Caki2 (cell line): ENCODE measurements around the gene ARHGEF12. TPM values are rescaled to one million over a fixed set of nuclear protein-coding genes. Genes with fewer than 3 reads are reported as not detected.

Source experiments
- DNase-seq: peaks from one replicate; pipeline ENCODE4 v3.0.0-alpha.2; 2015; ENCODE audit warnings: low read depth
- in situ Hi-C: cut with HindIII; loops from 2 replicates; pipeline ENCODE4 v1.10.0; 2016; ENCODE audit warnings: low sequenced_read_pairs, low pct_unique_long_range_greater_than_20kb, mixed read lengths
- total RNA-seq: library from RNA; depleted of rRNA; stranded (reverse); fragments of >200 nt; shearing (Covaris generic); gene quantifications from 2 replicates; pipeline ENCODE4 v1.2.3, GENCODE V29; 2014; ENCODE audit warnings: low replicate concordance

The ARHGEF12 gene
- total RNA-seq, 1 experiment from 2014 or later: 15.1 TPM

DNA sequence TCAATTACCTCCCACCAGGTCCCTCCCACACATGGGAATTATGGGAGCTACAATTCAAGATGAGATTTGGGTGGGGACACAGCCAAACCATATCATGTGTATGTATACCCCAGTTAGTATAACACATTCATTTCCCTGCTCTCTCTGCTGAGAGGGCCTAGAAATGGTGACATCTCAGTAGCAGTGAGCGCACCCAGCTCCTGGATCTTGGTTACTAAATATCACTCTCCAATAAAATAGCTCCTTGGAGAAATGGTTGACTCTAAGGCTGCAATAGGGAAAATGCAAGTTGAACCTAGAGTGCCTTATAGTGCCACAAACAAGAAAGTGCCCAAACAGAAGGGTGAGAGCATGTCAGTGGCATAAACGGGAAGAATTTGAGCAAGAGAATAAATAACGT, 59.6 kb downstream of the ARHGEF12 start:
- no peak for DNase-seq
- in situ Hi-C loops: no loop called here

- in situ Hi-C loops: no loop called here
- DNase-seq: no peak
Observed at GRCh38 chr11:120398132-120398531, 61.9 kb downstream of the ARHGEF12 start.

DNA sequence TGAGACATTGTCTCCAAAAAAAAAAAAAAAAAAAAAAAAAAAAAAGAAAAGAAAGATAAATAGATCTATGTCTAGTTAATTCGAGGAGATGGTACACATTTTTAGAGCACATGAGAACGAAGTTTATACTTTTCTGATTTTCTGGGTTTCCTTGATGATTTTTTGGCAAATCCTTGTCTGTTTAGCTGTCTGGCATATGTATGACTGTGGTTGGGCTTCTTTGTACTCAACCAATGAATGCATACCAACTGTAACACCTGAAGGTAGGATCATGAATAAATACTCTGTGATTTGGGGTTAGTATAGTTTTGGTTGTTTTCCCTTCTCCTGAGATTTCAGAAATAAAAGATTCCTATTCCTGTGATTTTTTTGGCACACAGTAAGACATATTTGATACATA, 63.1 kb downstream of the ARHGEF12 start:
- DNase-seq: no peak
- in situ Hi-C loops: no loop called here

DNA sequence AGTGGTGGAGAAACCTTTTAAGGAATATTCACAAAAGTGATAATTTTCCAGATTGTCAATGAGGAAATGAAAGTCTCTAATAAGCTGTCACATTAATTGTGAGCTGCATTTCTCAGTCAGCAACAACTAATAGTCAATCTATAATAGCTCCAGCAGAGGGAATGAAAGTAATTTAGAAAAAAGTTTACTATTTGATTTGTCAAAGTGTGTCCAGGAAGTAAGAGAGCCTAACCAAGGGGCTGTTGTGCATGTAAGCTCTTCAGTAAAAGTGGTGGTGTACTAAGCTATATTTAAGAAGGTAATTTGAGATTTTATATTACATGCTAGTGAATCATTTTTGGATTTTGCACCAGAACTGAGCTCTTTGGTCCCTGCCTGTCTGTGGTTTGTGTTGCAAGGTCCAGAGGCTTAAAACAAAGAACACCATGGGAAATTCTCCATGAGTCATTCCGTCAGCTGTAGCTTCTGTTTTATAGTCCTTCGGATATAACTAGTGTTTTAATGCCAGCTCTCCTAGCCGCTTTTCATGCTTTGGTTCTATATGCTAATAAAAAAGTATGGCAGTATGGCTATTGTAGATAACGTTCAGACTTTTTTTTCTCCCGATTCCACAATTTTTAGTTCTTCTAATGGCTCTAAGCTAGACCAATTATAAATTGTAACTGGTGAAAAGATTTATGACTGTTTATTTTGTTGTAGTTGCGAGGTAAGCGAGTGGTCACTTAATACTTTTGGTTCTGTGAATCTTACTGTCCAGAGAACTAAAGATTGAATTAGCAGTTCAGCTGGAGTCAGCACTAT, 64.6 kb downstream of the ARHGEF12 start:
- DNase-seq: peak; percentile 69
- in situ Hi-C loops: no loop called here

- no peak for DNase-seq
- in situ Hi-C loops: no loop called here
Observed at GRCh38 chr11:120401506-120401905, 65.3 kb downstream of the ARHGEF12 start.

- DNase-seq: no peak
Observed at GRCh38 chr11:120403966-120404365, 67.8 kb downstream of the ARHGEF12 start.

DNA sequence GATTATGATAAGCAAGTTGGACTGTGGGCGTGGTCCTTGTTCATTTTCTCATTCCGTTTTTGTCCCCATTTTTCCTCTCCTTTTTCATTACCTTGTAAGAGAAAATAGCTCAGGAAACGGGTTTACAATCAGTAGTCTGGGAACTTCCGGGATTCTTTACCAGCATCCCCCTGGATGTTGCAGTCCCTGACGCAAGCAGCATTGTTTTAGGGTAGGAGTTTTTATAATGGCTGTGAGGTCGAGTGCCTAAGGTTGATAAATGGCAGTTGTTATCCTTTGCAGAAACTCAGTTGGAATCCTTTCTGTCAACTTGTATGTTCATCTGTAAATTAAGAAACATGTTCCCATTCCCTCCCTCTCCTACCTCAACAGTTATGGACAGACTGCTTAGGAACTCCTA, 68.3 kb downstream of the ARHGEF12 start:
- in situ Hi-C loops: no loop called here
- no peak for DNase-seq

More at GRCh38 chr11:120403966-120404365, 67.8 kb downstream of the ARHGEF12 start:
- in situ Hi-C loops: no loop called here

DNA sequence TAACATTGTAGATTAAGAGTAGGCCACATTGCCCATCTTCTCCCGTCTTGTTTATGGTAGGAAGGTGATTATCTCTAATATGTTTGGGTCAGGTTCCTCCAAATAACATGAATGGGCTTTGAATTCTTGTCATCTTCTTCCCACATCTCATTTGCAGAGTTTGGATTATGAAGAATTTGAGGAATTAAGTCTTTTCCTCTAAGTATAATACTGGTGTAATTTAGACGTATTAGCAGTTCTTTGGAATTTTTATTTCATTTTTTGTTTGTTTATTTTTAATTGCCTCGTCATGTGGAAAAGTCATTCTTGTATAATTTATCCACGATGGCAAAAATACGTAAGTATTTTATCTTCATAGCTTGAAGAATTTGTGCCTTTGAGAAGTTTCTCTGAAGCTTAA, 73.4 kb downstream of the ARHGEF12 start:
- no peak for DNase-seq
- in situ Hi-C loops: no loop called here

GRCh38 chr11:120410622-120411380, 74.6 kb downstream of the ARHGEF12 start:
- DNase-seq: no peak
- in situ Hi-C loops: no loop called here

GRCh38 chr11:120413480-120413879, 77.3 kb downstream of the ARHGEF12 start:
- in situ Hi-C loops: no loop called here
- DNase-seq: no peak

DNA sequence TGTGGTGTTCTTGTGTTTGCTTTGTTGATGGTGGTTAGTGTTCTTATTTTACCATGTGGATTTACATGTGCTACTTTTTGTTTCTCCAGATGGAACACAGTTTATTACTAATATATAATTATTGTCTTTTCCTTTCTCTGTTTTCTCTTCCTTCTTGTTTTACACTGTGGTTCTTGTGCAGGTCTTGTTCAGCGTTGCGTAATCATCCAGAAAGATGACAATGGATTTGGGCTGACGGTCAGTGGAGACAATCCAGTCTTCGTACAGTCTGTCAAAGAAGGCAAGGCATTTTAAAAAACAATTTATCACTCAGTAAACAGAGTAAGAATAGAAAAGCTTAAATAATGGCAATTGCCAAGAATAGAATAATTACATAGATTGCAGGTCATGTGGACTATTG, 84.4 kb downstream of the ARHGEF12 start:
- in situ Hi-C loops: no loop called here
- no peak for DNase-seq

- DNase-seq: peak; percentile 10
- in situ Hi-C loops: no loop called here
Observed at GRCh38 chr11:120424185-120424969, 88.2 kb downstream of the ARHGEF12 start.

- in situ Hi-C loops: no loop called here
- DNase-seq: peak; percentile 12
Observed at GRCh38 chr11:120424970-120425332, 88.7 kb downstream of the ARHGEF12 start.

- DNase-seq: no peak
- in situ Hi-C loops: no loop called here
Observed at GRCh38 chr11:120425527-120425926, 89.3 kb downstream of the ARHGEF12 start.

DNA sequence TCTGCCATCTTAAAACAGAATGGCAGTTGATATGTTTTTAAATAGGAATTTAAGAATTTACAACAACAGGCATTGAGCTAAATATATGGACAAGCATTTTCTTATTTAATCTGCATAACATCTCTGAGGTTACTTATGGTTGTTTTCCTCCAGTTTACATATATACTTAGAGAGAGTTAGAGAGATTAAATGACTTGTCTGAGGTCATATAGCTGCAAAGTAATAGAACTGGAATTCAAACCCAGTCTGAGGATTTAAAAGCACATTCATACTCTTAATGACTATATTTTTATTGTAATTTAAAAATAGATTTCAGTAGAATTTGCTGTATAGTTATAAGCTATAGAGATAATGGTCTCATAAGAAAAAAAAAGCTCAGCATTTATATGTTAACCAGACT, 93.9 kb downstream of the ARHGEF12 start:
- DNase-seq: no peak
- in situ Hi-C loops: no loop called here

DNA sequence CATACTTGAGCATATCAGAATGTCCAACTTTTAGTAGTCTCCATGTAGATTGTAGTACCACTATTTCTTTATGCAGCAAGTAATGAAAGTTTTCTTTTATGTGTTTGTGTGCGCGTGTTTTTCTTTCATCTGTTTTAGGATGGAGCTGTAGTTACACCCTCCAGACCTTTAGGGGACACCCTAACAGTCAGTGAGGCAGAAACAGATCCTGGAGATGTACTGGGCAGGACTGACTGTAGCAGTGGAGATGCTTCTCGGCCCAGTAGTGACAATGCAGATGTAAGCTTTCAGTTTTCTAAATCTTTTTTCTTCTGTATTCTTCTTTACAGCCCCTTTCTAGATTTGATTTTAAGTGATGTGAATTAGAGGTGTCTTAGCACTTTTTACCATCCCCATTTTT, 95.4 kb downstream of the ARHGEF12 start:
- in situ Hi-C loops: no loop called here
- DNase-seq: no peak

DNA sequence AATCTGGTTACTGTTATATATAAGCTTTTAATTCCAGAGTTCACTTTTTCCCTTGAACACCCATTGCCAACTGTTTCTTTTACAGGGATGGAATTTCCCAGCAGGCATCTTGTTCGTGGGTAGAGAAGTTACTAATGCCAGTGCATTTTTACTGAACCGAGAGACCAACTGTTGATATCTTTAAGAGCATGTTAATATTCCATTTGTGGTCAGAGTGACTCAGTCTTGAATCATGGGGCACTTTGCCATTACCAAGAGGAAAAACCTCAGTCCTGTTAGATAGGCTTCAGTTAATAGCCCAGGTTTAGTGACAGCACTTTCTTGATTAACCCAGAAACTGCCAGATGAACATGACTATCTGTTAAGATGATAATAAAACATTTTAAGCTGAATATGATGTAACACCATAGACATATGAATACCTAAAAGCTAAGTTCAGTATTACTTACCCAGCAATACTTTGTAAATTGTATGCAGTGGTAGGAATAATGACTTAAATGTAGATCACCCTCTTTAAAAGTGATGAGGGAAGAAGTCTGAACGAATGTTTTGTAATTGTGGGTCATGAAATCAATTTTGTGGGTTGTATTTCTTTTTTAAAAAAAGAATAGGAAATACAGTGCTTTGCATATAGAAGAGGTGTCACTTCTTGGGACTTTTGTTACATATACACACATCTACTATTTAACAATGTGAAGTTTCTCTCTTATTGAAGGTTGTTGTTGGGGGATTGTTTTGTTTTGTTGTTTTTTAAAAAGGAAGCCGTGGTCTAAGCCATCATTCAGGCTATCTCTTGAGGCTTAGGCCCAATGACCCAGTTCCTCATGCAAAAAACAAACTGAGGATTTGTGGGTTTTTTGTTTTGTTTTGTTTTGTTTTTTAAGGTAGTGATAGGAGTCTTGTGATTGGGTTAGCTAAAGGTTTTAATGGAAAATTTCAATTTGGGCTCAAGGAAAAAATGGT, 96.1 kb downstream of the ARHGEF12 start:
- peak; percentile 89 for DNase-seq
- in situ Hi-C loops: no loop called here

DNA sequence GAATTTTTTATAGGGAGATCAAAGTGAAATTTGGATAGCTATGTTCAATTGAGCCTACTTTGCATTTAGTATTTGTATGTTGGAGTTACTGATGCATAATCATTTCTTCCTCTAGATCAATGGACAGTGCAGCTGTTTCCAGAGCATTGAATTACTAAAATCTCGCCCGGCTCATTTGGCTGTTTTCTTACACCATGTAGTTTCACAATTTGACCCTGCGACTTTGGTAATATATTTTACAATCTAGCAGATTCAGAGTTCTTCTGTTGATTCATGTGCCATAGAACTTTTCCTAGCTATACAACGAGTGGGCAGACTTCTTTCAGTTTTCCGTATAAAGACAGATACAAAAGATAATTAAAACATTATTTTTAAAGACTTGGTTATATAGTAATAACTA, 105.4 kb downstream of the ARHGEF12 start:
- no peak for DNase-seq
- in situ Hi-C loops: no loop called here
